ENCODE data around the gene CITED4. TPM values are rescaled to one million over a fixed set of nuclear protein-coding genes. Genes with fewer than 3 reads are reported as not detected.

Gene CITED4
- total RNA-seq, 2 experiments from 2014 or later: 6.7 to 7.4 TPM

DNA sequence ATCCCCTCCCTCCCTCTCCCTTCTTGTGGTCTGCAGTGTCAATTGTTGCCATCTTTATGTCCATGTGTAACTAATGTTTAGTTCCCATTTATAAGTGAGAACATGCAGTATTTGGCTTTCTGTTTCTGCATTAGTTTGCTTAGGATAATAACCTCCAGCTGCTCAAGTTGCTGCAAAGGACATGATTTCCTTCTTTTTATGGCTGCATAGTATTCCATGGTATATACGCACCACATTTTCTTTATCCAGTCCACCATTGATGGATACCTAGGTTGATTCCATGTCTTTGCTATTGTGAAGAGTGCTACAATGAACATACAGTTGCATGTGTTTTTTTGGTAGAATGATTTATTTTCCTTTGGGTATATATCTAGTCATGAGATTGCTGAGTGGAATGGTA, 16.3 kb downstream of the CITED4 start:
- ChIA-PET POLR2A (no interaction called here), CTCF (interaction anchor here (2.1 to 5.9 kb wide), 3 partner anchors 71 to 105 kb away, joined by 19 to 169 read pairs (median 73); no protein-coding TSS in a partner anchor)
- no peak overlapping the region for H3K27ac Mint-ChIP-seq

DNA sequence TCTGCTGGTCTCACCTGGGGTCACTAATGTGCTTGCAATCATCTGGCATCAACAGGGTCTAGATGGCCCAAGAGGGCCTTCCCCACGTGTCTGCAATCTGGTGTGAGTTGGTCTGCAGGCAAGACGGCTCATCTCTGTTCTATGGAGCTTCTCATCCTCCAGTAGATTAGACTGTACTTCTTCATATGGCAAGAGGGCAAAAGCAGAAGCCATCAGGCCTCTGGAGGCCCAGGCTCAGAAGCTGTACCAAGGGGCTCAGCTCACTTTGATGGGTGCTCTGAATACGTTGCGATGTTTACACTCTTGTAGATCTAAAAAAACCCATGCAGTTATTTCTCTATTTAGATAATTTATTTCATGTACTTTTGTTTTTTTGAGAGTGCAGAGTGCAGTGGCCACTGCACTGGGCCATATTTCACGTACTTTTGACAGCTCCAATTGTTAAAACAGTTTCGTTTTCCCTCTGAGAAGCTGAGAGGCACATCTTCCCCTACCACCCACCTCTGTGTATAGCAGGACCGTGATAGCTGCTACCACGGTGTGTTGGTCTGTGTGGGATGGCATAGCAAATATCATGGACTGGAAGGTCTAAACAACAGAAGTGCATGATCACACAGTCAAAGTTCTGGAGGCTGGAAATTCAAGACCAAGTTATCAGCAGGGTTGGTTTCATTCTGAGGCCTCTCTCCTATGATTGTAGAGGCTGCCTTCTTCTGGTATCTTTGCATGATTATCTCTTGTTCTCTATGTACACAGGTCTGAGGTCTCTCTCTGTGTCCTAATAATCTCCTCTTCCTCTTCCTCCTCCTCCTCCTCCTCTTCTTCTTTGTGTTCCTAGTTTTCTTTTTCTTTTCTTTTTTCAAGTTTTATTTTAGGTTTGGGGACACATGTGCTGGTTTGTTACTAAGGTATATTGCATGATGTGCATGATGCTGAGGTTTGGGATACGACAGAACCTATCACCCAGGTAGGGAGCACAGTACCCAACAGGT, 17.0 kb downstream of the CITED4 start:
- Mint-ChIP-seq H3K27me3 (no peaks in the 10 kb centered on the region), H3K4me1 (ENCODE audit: low read depth) (peaks cover 28% of the 10 kb centered on the region), H3K27ac (peak overlapping the region; percentile 53), H3K4me3 (peak overlapping the region; percentile 37), H3K9me3 (no peaks in the 10 kb centered on the region), H3K36me3 (ENCODE audit: low read depth) (no peaks in the 10 kb centered on the region)
- DNase-seq (peak; percentile 29), ATAC-seq (peak; percentile 63)
- POLR2A ChIA-PET: interaction anchor here (1.0 to 1.7 kb wide), 2 partner anchors 71 to 91 kb away, joined by 3 to 4 read pairs; no protein-coding TSS in a partner anchor
- CTCF ChIA-PET: interaction anchor here (0.7 to 2.2 kb wide), 5 partner anchors 8 to 99 kb away, joined by 3 to 19 read pairs (median 4); no protein-coding TSS in a partner anchor
- intact Hi-C loops (cut with micrococcal nuclease): loop anchor here (5.0 kb wide), 1 partner anchor 233 kb away; no protein-coding TSS in a partner anchor
- TF ChIP-seq, protein P1, sequence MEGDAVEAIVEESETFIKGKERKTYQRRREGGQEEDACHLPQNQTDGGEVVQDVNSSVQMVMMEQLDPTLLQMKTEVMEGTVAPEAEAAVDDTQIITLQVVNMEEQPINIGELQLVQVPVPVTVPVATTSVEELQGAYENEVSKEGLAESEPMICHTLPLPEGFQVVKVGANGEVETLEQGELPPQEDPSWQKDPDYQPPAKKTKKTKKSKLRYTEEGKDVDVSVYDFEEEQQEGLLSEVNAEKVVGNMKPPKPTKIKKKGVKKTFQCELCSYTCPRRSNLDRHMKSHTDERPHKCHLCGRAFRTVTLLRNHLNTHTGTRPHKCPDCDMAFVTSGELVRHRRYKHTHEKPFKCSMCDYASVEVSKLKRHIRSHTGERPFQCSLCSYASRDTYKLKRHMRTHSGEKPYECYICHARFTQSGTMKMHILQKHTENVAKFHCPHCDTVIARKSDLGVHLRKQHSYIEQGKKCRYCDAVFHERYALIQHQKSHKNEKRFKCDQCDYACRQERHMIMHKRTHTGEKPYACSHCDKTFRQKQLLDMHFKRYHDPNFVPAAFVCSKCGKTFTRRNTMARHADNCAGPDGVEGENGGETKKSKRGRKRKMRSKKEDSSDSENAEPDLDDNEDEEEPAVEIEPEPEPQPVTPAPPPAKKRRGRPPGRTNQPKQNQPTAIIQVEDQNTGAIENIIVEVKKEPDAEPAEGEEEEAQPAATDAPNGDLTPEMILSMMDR (IDR thresholded peaks at IDR 0.05): no peak

More for the DNA sequence above, 16.3 kb downstream of the CITED4 start:
- TF ChIP-seq, protein P1 (IDR thresholded peaks at IDR 0.05): no peak
- ATAC-seq (no peak), DNase-seq (no peak)
- intact Hi-C loops (cut with micrococcal nuclease): loop anchor here (5.0 kb wide), 1 partner anchor 234 kb away; no protein-coding TSS in a partner anchor
- no peaks in the 10 kb centered on the region for H3K36me3 Mint-ChIP-seq (ENCODE audit: low read depth)
- H3K9me3 Mint-ChIP-seq: no peaks in the 10 kb centered on the region
- no peak overlapping the region for H3K4me3 Mint-ChIP-seq
- no peaks in the 10 kb centered on the region for H3K27me3 Mint-ChIP-seq
- peaks cover 21% of the 10 kb centered on the region for H3K4me1 Mint-ChIP-seq (ENCODE audit: low read depth)

DNA sequence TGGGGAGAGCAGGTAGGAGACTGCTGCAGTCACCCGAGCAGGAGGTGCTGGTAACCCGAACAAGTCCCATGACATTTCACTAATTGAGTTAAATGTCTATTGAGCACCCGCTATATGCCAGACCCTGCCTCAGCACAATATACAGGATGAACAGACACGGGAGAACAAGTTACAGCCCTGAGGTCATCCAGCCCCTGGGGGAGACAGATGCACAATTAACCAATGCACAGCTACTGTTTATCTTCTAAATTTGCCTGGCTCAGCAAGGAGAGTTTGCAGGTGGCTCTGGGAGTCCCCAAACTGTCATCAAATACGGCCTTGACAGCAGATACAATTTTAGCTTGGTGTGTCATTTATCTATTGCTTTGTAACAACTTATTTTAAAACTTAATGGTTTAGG, 18.1 kb downstream of the CITED4 start:
- H3K27me3 Mint-ChIP-seq: no peaks in the 10 kb centered on the region
- no peaks in the 10 kb centered on the region for H3K9me3 Mint-ChIP-seq
- no peak overlapping the region for H3K4me3 Mint-ChIP-seq
- intact Hi-C loops (cut with micrococcal nuclease): no loop called here
- ChIA-PET POLR2A (interaction anchor here (1.7 kb wide), 1 partner anchor 70 kb away, joined by 4 read pairs; no protein-coding TSS in a partner anchor), CTCF (interaction anchor here (1.5 to 2.2 kb wide), 3 partner anchors 9 to 70 kb away, joined by 3 to 19 read pairs (median 4); no protein-coding TSS in a partner anchor)
- ATAC-seq: no peak
- no peak for DNase-seq
- H3K4me1 Mint-ChIP-seq (ENCODE audit: low read depth): peaks cover 28% of the 10 kb centered on the region
- no peak overlapping the region for H3K27ac Mint-ChIP-seq
- no peaks in the 10 kb centered on the region for H3K36me3 Mint-ChIP-seq (ENCODE audit: low read depth)
- TF ChIP-seq, protein P1 (IDR thresholded peaks at IDR 0.05): no peak

DNA sequence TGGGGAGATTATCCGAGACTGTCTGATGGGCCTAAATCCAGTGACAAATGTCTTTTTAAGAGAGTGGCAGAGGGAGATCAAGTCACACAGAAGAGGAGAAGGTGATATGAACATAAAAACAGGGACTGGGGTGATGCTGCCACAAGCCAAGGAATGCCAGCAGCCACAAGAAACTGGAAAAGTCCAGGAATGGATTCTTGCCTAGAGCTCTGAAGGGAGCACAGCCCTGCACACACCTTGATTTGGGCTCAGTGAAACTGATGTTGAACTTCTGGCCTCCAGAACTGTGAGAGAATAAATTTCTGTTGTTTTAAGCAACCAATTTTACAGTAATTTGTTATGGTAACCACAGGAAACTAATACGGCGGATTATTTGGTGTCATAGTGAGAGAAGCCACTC, 19.5 kb downstream of the CITED4 start:
- CTCF ChIA-PET: interaction anchor here (1.1 to 2.9 kb wide), 4 partner anchors 20 to 699 kb away, joined by 3 to 11 read pairs (median 4); partner anchors contain the start of gene CITED4
- H3K4me1 Mint-ChIP-seq (ENCODE audit: low read depth): peaks cover 29% of the 10 kb centered on the region
- no peak for DNase-seq
- POLR2A ChIA-PET: no interaction called here
- no peak for ATAC-seq
- no peak overlapping the region for H3K4me3 Mint-ChIP-seq
- intact Hi-C loops (cut with micrococcal nuclease): no loop called here
- TF ChIP-seq, protein P1 (IDR thresholded peaks at IDR 0.05): no peak
- H3K9me3 Mint-ChIP-seq: no peaks in the 10 kb centered on the region
- H3K36me3 Mint-ChIP-seq (ENCODE audit: low read depth): no peaks in the 10 kb centered on the region
- no peaks in the 10 kb centered on the region for H3K27me3 Mint-ChIP-seq
- no peak overlapping the region for H3K27ac Mint-ChIP-seq
